ENCODE results near the gene TLX3. TPM values are rescaled to one million over a fixed set of nuclear protein-coding genes. Genes with fewer than 3 reads are reported as not detected.

Gene TLX3
- total and polyA plus RNA-seq, 2 of the 8 experiments (the other 6 are each of a cell fraction or from before 2014, with no cell fraction given), result not detected

DNA sequence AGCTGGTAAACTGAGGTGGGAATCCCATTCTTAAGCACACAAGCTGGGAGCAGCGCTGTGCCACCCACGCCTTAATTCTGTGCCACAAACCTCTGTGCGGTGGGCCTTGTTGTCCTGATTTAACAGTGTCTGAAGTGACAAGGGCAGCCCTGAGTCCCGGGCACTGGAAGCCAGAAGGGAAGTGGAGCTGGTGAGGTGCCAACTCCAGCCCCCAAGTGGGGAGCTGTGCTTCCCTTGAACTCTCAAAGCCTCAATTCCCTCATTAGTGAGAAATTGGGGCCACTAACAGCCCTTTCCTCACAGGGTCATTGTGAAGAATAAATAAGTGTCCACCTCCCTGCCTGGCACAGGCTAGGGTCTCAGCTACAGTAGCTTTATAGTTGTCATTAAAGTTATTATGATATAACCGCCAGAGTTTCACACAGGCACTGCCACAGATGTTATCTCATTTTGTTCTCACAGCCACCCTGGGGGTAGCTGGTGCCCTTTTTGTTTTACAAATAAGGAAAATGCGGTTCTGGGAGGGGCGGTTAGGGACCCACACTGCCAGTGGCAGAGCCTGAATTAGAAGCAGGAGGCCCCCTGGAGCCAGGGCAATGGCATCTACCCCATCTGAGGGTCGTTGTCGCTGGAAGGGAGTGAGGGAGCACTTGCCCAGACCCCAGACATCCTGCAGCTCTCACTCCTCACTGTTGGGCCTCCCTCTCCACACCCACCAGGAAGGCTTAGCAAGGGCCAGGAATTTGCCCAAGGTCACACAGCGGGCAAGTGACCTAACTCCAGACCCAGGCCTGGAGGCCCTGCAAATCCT lies 2.1 kb upstream of the TLX3 start:
- Histone ChIP-seq H2BK15ac (ENCODE audit: low read length) (no peak overlapping the region), H3K36me3 (ENCODE audit: control insufficient read depth in 2 of 4, insufficient read depth in 4 of 4, low read length in 3 of 4) (peaks cover 0 to 19% (median 0%) of the 10 kb centered on the region in 4 experiments; a peak in 1 of 8 replicates), H2AK5ac (ENCODE audit: low read depth, low read length) (no peak overlapping the region), H4K91ac (replicated peaks; ENCODE audit: insufficient read length, low read length) (no peak overlapping the region), H3K4me1 (replicated peaks in 1 of 4; ENCODE audit: control insufficient read depth in 3 of 4, insufficient read depth in 4 of 4, low read length in 3 of 4) (peaks cover 0 to 27% (median 5%) of the 10 kb centered on the region in 4 experiments; a peak in 6 of 7 replicates), H3K79me2 (ENCODE audit: control insufficient read depth in 1 of 2, insufficient read depth in 2 of 2, low read length in 2 of 2) (no peaks in the 10 kb centered on the region), H3K23me2 (ENCODE audit: low read depth, low read length) (peaks cover 2% of the 10 kb centered on the region; the same call in 1 of the 2 replicates), H3K14ac (ENCODE audit: insufficient read length) (no peak overlapping the region), H3K4ac (replicated peaks; ENCODE audit: insufficient read length, low read depth, low read length) (no peak overlapping the region), H2BK20ac (ENCODE audit: low read length) (no peak overlapping the region), H2BK5ac (ENCODE audit: low read depth, low read length) (no peak overlapping the region), H2BK120ac (replicated peaks; ENCODE audit: low read depth, low read length) (no peak overlapping the region), H3K18ac (ENCODE audit: extremely low read depth, low read length) (no peak overlapping the region), H4K8ac (ENCODE audit: extremely low read depth, insufficient read depth, low read length) (no peak overlapping the region), H2BK12ac (ENCODE audit: low read depth, low read length) (no peak overlapping the region), H4K5ac (ENCODE audit: insufficient read length, low read depth, low read length) (no peak overlapping the region), H3K4me3 (ENCODE audit: extremely low read depth in 1 of 4, insufficient read depth in 2 of 4, low read depth in 3 of 4, low read length in 4 of 4) (no peak overlapping the region), H3K9ac (replicated peaks in 1 of 4; ENCODE audit: extremely low read depth in 1 of 4, low read depth in 3 of 4, low read length in 3 of 4) (no peak overlapping the region), H3K56ac (replicated peaks; ENCODE audit: insufficient read length, low read depth, low read length) (no peak overlapping the region), H3K27me3 (replicated peaks in 1 of 4; ENCODE audit: control insufficient read depth in 3 of 4, extremely low read depth in 1 of 4, insufficient read depth in 3 of 4, low read length in 3 of 4) (peaks cover 78 to 96% (median 93%) of the 10 kb centered on the region in 4 experiments), H3K79me1 (ENCODE audit: low read depth, low read length) (no peaks in the 10 kb centered on the region), H3K23ac (ENCODE audit: insufficient read length) (no peak overlapping the region), H3K9me3 (ENCODE audit: insufficient read depth in 2 of 2, low read depth in 1 of 2, low read length in 1 of 2) (no peaks in the 10 kb centered on the region), H3K4me2 (ENCODE audit: insufficient read depth in 1 of 2, low read depth in 2 of 2, low read length in 2 of 2) (no peak overlapping the region; a peak in 1 of 4 replicates), H4K20me1 (replicated peaks in 1 of 2; ENCODE audit: control insufficient read depth in 1 of 2, insufficient read depth in 2 of 2, low read length in 2 of 2) (peaks cover 20 to 42% of the 10 kb centered on the region in 2 experiments), H3K27ac (ENCODE audit: low read depth, low read length) (no peak overlapping the region), H2AFZ (ENCODE audit: low read length) (no peak overlapping the region)
- WGBS, 2 experiments (ENCODE audit: extremely low coverage in 1 of 2, insufficient coverage in 1 of 2, insufficient read length in 1 of 2, insufficient replicate concordance in 2 of 2, low coverage in 1 of 2, low lambda C conversion rate in 2 of 2, missing lambda C conversion rate in 1 of 2), result 15% methylated on average over 10 of the region's 10 CpGs; no CpG with 5 or more reads in 1 of the 2 experiments
- peak in 1 of 2 experiments; percentile 63 for DNase-seq (ENCODE audit: low read depth in 1 of 2, low spot score in 2 of 2)
- POLR2A ChIA-PET (ENCODE audit: partially characterized antibody), result interaction anchor here (0.9 to 1.5 kb wide), 2 partner anchors 8 to 17 kb away, joined by 3 to 4 read pairs; no protein-coding TSS in a partner anchor
- FAIRE-seq, result peak; percentile 42
- CTCF ChIA-PET (ENCODE audit: partially characterized antibody), result interaction anchor here (0.7 to 6.3 kb wide), 5 partner anchors 10 to 44 kb away, joined by 3 to 40 read pairs (median 14); no protein-coding TSS in a partner anchor
- TF ChIP-seq CHD2 (IDR thresholded peaks at IDR 0.05; ENCODE audit: low read length) (no peak), RNF2 (IDR thresholded peaks at IDR 0.05; ENCODE audit: borderline replicate concordance, low read depth, low read length, missing control alignments, poor library complexity, severe bottlenecking) (no peak), CTBP2 (IDR thresholded peaks at IDR 0.05; ENCODE audit: borderline replicate concordance, insufficient read depth, insufficient read length, low read length) (no peak), NANOG (IDR thresholded peaks at IDR 0.05; ENCODE audit: insufficient read depth, low read depth, low read length, poor library complexity, severe bottlenecking) (no peak), EP300 (IDR thresholded peaks at IDR 0.05; ENCODE audit: borderline replicate concordance in 1 of 2, low read depth in 2 of 2, low read length in 2 of 2) (peak in 1 of 2 experiments; percentile 23; a peak in 1 of 3 replicates), ZNF274 (IDR thresholded peaks at IDR 0.05; ENCODE audit: borderline replicate concordance, extremely low read depth, low read length) (no peak), TAF7 (optimal IDR thresholded peaks at IDR 0.05; ENCODE audit: borderline replicate concordance, low read depth, low read length) (peak; percentile 34), YY1 (IDR thresholded peaks at IDR 0.05; ENCODE audit: low read depth, low read length) (peak; percentile 66), BACH1 (IDR thresholded peaks at IDR 0.05; ENCODE audit: low read length) (no peak), SP1 (IDR thresholded peaks at IDR 0.05; ENCODE audit: low read depth, low read length) (no peak)

Measured in H1 (cell line).